Posterior cingulate gyrus (tissue), 11 donors: ENCODE data around the gene NDFIP1.

Experiments used
- DNase-seq, 10 donors: peaks; one replicate each; pipeline versions ENCODE4 v3.0.0 to v3.0.0-alpha.2; 2020 to 2021; ENCODE audit warnings: mixed read lengths in 3 of 10
- intact Hi-C: fragments of 100-400 bp; cut with DNase I; formaldehyde crosslinking; loops from one replicate; pipeline ENCODE4 v1.15.1; 2023

Gene NDFIP1

DNA sequence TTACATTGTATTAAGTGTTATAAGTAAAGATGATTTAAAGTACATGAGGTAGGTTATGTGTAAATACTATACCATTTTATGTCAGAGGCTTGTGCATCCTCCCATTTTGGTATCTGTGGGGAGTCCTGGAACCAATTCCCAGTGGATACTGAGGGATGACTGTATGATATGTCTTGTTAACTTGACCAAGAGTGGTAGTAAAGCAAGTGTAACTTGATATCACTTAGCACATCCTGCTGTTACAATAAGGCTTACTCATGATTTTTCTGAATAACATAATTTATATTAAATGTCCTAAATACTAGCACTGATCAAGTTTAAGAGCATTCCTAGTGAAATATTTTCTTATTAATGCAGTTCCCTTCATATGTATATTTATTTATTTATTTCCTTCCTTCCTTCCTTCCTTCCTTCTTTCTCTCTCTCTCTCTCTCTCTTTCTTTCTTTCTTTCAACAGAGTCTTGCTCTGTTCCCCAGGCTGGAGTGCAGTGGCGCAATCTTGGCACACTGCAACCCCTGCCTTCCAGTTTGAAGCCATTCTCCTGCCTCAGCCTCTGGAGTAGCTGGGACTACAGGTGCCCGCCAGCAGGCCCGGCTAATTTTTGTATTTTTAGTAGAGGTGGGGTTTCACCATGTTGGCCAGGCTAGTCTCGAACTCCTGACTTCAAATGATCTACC, 7.5 kb downstream of the NDFIP1 start:
- no peak for DNase-seq
- intact Hi-C loops: no loop called here

GRCh38 chr5:142117579-142118151, 9.1 kb downstream of the NDFIP1 start:
- DNase-seq: no peak
- intact Hi-C loops: no loop called here

GRCh38 chr5:142118155-142118686, 9.6 kb downstream of the NDFIP1 start:
- DNase-seq: no peak
- intact Hi-C loops: no loop called here

DNA sequence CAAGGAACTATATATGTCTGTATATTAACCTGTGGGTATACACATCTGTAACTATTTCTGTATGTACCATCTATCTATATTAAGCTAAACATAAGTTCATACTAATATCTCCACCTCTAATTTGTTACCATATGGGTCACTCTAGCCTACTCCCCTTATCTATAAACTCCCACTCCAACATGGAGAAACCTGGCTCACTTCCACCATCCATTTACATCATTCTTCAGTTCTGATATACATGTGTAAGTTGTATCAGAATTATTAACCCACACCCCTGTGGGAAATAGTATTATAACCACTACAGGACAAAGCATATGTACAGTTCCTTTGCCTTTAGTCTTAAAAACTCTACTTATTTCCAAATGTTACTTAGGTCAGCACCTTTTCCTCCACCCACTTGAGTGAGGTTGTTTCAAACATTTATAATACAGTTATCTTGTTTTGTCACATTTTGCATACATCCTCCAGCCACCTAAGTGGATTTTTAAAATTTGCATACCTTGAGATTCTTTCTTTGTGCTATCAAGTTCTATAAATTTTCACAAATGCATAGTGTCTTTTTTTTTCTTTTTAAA, 10.6 kb downstream of the NDFIP1 start:
- intact Hi-C loops: no loop called here
- DNase-seq: no peak

DNA sequence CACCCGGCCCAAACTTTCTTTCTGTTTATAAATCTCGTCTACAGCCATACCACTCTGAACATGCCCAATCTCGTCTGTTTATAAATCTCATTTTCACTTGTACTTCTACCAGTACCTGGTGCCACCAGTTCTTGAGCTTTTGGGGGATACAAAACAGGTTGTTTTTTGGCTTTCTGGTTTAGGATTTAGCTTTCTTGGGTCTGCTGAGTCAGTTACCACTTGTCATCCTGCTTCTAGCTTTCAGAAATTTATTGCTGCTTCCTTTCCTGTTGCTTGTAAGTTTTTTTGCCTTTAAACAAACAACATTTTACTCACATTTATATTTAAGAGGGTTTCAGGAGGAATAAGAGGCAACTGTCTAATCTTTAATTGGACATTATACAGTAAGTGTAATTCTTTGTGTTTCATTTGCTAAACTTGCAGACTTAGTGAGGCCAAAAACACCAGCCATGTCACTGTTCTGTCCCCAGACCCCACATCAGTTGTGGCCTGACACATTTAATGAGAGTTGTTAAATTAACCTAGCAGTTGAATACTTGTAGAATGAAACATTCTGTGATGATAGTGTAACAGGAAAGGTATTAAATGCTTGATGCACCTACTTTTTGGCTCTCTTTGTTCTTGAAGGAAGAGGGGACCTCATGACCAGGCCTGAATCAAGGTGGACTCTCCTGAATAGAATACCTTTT, 11.8 kb downstream of the NDFIP1 start:
- no peak for DNase-seq
- intact Hi-C loops: no loop called here

- intact Hi-C loops: no loop called here
These were observed 13.5 kb downstream of the NDFIP1 start for GRCh38 chr5:142122121-142122520.

DNA sequence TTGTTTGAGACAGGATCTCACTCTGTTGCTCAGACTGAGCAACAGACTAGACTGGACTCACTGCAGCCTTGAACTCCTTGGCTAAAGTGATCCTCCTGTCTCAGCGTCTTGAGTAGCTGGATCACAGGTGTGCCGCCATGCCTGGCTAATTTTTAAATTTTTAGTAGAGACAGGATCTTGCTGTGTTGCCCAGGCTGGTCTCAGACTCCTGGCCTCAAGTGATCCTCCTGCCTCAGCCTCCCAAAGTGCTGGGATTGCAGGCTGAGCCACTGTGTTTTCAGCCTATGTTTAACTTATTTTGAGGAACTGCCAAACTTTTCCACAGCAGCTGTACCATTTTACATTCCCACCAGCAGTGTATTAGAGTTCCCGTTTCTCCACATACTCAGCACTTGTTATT, 16.8 kb downstream of the NDFIP1 start:
- intact Hi-C loops: no loop called here
- no peak for DNase-seq

More at GRCh38 chr5:142122121-142122520, 13.5 kb downstream of the NDFIP1 start:
- DNase-seq: no peak

GRCh38 chr5:142125963-142126362, 17.4 kb downstream of the NDFIP1 start:
- intact Hi-C loops: no loop called here
- no peak for DNase-seq

DNA sequence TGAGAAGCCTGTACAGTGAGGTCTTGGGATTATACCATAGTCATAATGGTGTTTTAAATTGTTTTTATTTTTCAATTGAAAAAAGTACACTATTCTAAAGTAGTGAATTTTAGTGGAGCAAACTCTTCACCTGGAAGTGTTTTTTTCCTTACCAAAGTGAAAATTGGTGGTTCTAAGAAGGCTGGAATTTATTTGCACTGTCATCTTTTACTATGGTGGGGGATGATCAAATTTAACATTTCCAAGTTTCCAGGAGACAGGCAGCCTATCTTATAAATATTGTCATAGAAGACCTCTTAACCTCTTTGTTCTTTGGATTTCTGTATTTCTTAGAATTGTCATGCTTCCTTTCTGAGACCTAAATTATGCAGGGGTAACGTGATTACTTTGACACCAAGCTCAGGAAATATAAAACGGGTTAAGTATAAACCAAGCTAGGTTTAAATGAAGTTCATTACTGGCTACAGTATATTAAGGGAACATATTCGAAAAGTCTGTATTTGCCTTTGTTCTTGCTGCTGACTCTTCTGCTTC, 20.2 kb downstream of the NDFIP1 start:
- no peak for DNase-seq
- intact Hi-C loops: no loop called here

- intact Hi-C loops: no loop called here
- DNase-seq: no peak
These were observed 21.0 kb downstream of the NDFIP1 start for GRCh38 chr5:142129446-142130066.

GRCh38 chr5:142131394-142131793, 22.8 kb downstream of the NDFIP1 start:
- intact Hi-C loops: no loop called here
- no peak for DNase-seq

GRCh38 chr5:142132916-142133315, 24.3 kb downstream of the NDFIP1 start:
- intact Hi-C loops: no loop called here
- no peak for DNase-seq

GRCh38 chr5:142133330-142134206, 25.0 kb downstream of the NDFIP1 start:
- intact Hi-C loops: no loop called here

GRCh38 chr5:142134331-142135010, 25.9 kb downstream of the NDFIP1 start:
- intact Hi-C loops: no loop called here
- DNase-seq: no peak

More at GRCh38 chr5:142133330-142134206, 25.0 kb downstream of the NDFIP1 start:
- DNase-seq: no peak

- intact Hi-C loops: loop anchor here (1.0 to 10.0 kb wide), 2 partner anchors 149 to 447 kb away; no protein-coding TSS in a partner anchor
- no peak for DNase-seq
These were observed 32.9 kb downstream of the NDFIP1 start for GRCh38 chr5:142141463-142141862.

DNA sequence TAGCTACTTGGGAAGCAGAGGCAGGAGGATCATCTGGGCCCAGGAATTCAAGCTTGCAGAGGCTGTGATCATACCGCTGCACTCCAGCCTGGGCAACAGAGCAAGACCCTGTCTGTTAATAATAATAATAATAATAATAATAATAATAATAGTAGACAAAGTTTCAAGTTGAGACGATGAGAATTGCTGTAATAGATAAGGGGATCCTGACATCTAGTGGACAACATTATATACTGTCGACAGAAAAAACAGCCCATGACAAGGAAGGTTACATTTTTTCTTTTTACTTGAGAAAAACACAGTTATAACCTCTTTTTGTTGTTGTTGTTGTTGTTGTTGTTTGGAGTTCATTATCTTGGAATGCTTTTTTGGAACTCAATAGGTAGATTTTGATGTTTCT, 35.3 kb downstream of the NDFIP1 start:
- no peak for DNase-seq
- intact Hi-C loops: loop anchor here (2.0 to 10.0 kb wide), 2 partner anchors 131 to 449 kb away; partner anchors contain the start of gene GNPDA1

DNA sequence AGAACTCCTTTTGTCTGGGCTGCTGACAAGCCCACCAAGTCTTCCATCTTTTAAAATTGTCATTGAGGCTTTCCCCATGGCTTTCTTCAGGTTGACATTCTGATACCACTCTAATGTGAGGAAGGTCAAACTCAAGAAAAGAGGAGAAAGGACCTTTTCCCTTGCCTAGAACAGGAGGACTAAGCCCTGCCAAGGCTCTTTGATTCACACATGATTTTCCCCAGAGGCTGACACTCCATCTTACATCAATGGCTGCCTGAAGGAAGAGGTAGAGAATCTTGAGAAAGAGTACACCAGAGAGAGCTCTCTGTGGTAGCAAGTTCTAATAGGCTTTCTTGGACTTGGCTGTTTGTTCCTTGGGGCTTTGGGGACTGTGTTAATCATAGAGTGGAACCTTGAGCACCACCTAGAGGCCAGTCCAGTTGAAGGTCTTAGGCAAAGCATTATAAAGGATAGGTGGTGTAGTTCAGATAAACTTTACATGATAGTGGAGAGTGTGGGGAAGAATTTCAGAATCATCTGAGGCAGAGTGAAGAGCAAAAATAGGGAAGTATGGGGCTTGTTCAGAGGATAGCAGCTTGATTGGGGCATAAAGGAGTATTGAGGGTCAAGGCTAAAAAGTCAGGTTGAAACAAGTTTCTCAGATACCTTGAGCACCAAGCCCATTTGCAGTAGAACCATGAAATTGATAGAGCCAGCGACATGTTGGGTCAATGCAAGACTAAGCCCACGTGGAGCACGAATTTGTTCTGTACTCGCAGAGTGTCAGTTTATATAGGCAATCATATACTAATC, 36.7 kb downstream of the NDFIP1 start:
- DNase-seq: peak in 5 of 10 donors; percentile 36 to 55 (median 42)
- intact Hi-C loops: loop anchor here (2.0 to 10.0 kb wide), 2 partner anchors 133 to 451 kb away; partner anchors contain the start of gene GNPDA1

DNA sequence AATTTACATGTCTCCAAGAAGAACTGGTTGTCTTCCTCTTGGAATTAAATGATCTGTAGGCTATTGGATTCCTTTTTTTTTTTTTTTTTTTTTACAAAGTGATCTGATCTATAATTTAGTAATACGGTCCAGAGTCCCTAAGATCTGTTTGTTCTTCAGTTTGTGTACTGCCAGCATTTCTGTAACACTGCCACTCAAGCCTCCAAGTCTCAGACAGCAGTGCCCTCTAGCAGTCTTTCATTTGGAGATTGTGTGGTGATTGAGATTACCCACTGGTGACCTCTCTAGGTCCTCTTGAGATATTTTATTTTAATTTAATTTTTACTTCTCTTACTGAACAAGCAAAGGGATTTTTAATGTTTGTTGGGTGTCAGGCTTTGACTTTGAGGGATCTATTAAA, 40.8 kb downstream of the NDFIP1 start:
- intact Hi-C loops: loop anchor here (10.0 kb wide), 1 partner anchor 455 kb away; no protein-coding TSS in a partner anchor
- no peak for DNase-seq
